HepG2 (cell line): Measurements from ENCODE around the gene CCDC201. TPM values are rescaled to one million over a fixed set of nuclear protein-coding genes. Genes with fewer than 3 reads are reported as not detected.

Experiments
- CBX1 ChIP-seq: IDR thresholded peaks from one replicate; pipeline ENCODE4 v1.6.1; 2016; ENCODE audit warnings: antibody characterized with exemption, low read depth
- FUBP1 ChIP-seq: sonication (generic); formaldehyde crosslinking; IDR thresholded peaks from 2 replicates; pipeline ENCODE4 v1.5.1; 2020; ENCODE audit warnings: missing genetic modification reagents, mild to moderate bottlenecking, borderline replicate concordance
- GATA4 ChIP-seq: sonication (generic); IDR thresholded peaks from 2 replicates; pipeline ENCODE4 v1.6.1; 2016; ENCODE audit warnings: antibody characterized with exemption, low read depth, borderline replicate concordance
- POLR2AphosphoS5 ChIP-seq: IDR thresholded peaks from 2 replicates; pipeline ENCODE4 v1.6.1; 2012; ENCODE audit warnings: low read depth, low read length
- RCOR2 ChIP-seq: IDR thresholded peaks from 2 replicates; pipeline ENCODE4 v1.6.1; 2016; ENCODE audit warnings: missing biosample characterization, missing genetic modification reagents
- SMYD3 ChIP-seq: sonication (generic); formaldehyde crosslinking; IDR thresholded peaks from 2 replicates; pipeline ENCODE4 v1.8.1; 2023; ENCODE audit warnings: mild to moderate bottlenecking, missing genetic modification reagents
- TOPORS ChIP-seq: sonication (generic); formaldehyde crosslinking; IDR thresholded peaks from 2 replicates; pipeline ENCODE4 v1.8.0; 2023; ENCODE audit warnings: mild to moderate bottlenecking, missing genetic modification reagents
- TRAFD1 ChIP-seq: sonication (generic); formaldehyde crosslinking; IDR thresholded peaks from 2 replicates; pipeline ENCODE4 v1.5.1; 2020; ENCODE audit warnings: missing genetic modification reagents, mild to moderate bottlenecking, borderline replicate concordance
- ZBTB26 ChIP-seq: IDR thresholded peaks from 2 replicates; pipeline ENCODE4 v1.6.1; 2016; ENCODE audit warnings: missing compliant biosample characterization, missing genetic modification reagents, borderline replicate concordance
- ZFY ChIP-seq: sonication (generic); formaldehyde crosslinking; IDR thresholded peaks from 2 replicates; pipeline ENCODE4 v1.4.0; 2020; ENCODE audit warnings: missing genetic modification reagents
- ZNF460 ChIP-seq: sonication (generic); formaldehyde crosslinking; IDR thresholded peaks from 2 replicates; pipeline ENCODE4 v1.5.1; 2020; ENCODE audit warnings: missing genetic modification reagents, mild to moderate bottlenecking, borderline replicate concordance
- ZNF556 ChIP-seq: sonication (generic); formaldehyde crosslinking; IDR thresholded peaks from 2 replicates; pipeline ENCODE4 v1.4.0; 2020; ENCODE audit warnings: mild to moderate bottlenecking, missing genetic modification reagents, borderline replicate concordance
- ZNF737 ChIP-seq: sonication (generic); formaldehyde crosslinking; IDR thresholded peaks from 2 replicates; pipeline ENCODE4 v1.5.0; 2020; ENCODE audit warnings: missing genetic modification reagents, mild to moderate bottlenecking, borderline replicate concordance
- ZNF788 ChIP-seq: sonication (generic); formaldehyde crosslinking; IDR thresholded peaks from 2 replicates; pipeline ENCODE4 v1.5.0; 2020; ENCODE audit warnings: mild to moderate bottlenecking, missing genetic modification reagents, borderline replicate concordance
- ZNF879 ChIP-seq: sonication (generic); formaldehyde crosslinking; IDR thresholded peaks from 2 replicates; pipeline ENCODE4 v1.8.1; 2023; ENCODE audit warnings: missing genetic modification reagents
- polyA plus RNA-seq, 8 experiments: library from polyadenylated mRNA; depleted of rRNA in 3 of 8; stranded (reverse) in 7 of 8; unstranded in 1 of 8; fragments of >200 nt; fragmentation: Illumina TruSeq in 4 of 8; extraction: Trizol in 4 of 8; gene quantifications; 2 replicates each; pipeline versions ENCODE4 v1.2.1 to v1.2.3, GENCODE V29; 2011 to 2016; ENCODE audit warnings: low read depth in 4 of 8, missing spikeins in 1 of 8, mixed read lengths in 1 of 8; ENCODE audit not compliant: insufficient read depth in 1 of 8
- total RNA-seq, 5 experiments: library from RNA; depleted of rRNA; stranded (reverse); fragments of >200 nt; fragmentation: Illumina TruSeq; extraction: Trizol; gene quantifications; 2 replicates each; pipeline ENCODE4 v1.2.3, GENCODE V29; 2016; ENCODE audit warnings: low read depth in 1 of 5
- TF ChIP-seq, protein P1 (sequence below): sonication (generic); formaldehyde crosslinking; IDR thresholded peaks from 2 replicates; pipeline ENCODE4 v1.5.0; 2020; ENCODE audit warnings: mild to moderate bottlenecking, missing genetic modification reagents
- TF ChIP-seq, protein P2 (sequence below), 2 experiments: sonication (generic) in 1 of 2; formaldehyde crosslinking in 1 of 2; IDR thresholded peaks; 2 replicates each; pipeline versions ENCODE4 v1.4.0 to v1.6.1; 2018 to 2020; ENCODE audit warnings: missing genetic modification reagents in 2 of 2, borderline replicate concordance in 1 of 2, low read depth in 1 of 2, mild to moderate bottlenecking in 1 of 2, missing biosample characterization in 1 of 2

Gene CCDC201
- total and polyA plus RNA-seq, 2 of the 13 experiments (the other 11 are each of a cell fraction or from before 2014, with no cell fraction given): 0.92 TPM; not detected in 1

DNA sequence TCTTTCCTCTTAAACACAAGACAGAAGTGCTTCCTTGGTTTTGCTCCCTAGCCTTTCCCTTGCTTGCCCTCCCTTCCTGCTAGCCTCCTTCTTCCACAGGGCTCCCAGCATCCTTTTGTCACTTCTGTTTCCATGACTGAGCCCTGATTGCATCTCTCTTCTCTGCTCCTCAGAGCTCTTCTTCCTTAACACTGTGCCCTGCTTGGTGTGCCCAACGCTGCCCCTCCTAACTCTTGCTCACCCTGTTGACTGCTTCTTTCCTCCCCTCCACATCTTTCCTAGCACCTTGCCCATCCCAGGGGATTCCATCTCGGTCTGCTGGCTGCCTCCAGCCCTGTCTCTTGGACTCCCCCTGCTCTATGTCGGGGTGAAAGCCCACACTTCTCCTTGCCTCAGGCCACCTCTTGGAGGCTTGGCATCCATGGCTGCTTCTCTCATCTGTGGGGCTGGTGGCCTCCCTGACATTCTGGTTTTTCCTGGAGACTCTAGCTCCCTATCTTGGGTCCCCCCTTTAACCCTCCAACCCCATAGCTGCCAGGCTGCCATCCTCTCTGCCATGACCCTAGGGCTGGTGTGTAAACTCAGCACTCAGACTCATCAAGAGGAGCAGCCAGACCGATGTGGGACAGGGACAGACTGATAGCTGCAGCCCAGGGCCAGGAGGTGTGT is 21.2 kb upstream of the CCDC201 start (continued):
- TF ChIP-seq, protein P1, sequence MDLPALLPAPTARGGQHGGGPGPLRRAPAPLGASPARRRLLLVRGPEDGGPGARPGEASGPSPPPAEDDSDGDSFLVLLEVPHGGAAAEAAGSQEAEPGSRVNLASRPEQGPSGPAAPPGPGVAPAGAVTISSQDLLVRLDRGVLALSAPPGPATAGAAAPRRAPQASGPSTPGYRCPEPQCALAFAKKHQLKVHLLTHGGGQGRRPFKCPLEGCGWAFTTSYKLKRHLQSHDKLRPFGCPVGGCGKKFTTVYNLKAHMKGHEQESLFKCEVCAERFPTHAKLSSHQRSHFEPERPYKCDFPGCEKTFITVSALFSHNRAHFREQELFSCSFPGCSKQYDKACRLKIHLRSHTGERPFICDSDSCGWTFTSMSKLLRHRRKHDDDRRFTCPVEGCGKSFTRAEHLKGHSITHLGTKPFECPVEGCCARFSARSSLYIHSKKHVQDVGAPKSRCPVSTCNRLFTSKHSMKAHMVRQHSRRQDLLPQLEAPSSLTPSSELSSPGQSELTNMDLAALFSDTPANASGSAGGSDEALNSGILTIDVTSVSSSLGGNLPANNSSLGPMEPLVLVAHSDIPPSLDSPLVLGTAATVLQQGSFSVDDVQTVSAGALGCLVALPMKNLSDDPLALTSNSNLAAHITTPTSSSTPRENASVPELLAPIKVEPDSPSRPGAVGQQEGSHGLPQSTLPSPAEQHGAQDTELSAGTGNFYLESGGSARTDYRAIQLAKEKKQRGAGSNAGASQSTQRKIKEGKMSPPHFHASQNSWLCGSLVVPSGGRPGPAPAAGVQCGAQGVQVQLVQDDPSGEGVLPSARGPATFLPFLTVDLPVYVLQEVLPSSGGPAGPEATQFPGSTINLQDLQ (CRISPR knock-in tag): 0 out of 2 replicates have a peak, but pooled peaks have one; percentile 74
- TF ChIP-seq TOPORS: 0 out of 2 replicates have a peak, but pooled peaks have one; percentile 21
- peak; percentile 13; the same call in 1 of the 2 replicates for TF ChIP-seq ZNF879
- TF ChIP-seq ZFY (CRISPR knock-in tag): peak; percentile 6; the same call in 1 of the 2 replicates
- TF ChIP-seq SMYD3 (CRISPR knock-in tag): peak; percentile 26; the same call in 1 of the 2 replicates
- peak; percentile 57 for TF ChIP-seq GATA4
- no peak; the same call in 1 of the 2 replicates for TF ChIP-seq ZNF460 (CRISPR knock-in tag)
- TF ChIP-seq TRAFD1 (CRISPR knock-in tag): 0 out of 2 replicates have a peak, but pooled peaks have one; percentile 46
- TF ChIP-seq CBX1: no peak
- TF ChIP-seq ZNF737 (CRISPR knock-in tag): peak; percentile 63; the same call in 1 of the 2 replicates
- TF ChIP-seq RCOR2 (CRISPR knock-in tag): 0 out of 2 replicates have a peak, but pooled peaks have one; percentile 23
- TF ChIP-seq ZNF556 (CRISPR knock-in tag): 0 out of 2 replicates have a peak, but pooled peaks have one; percentile 82
- TF ChIP-seq ZNF788 (CRISPR knock-in tag): peak; percentile 40; the same call in 1 of the 2 replicates
- 0 out of 2 replicates have a peak, but pooled peaks have one; percentile 44 for TF ChIP-seq FUBP1
- peak; percentile 34; the same call in 1 of the 2 replicates for TF ChIP-seq ZBTB26 (CRISPR knock-in tag)
- TF ChIP-seq, protein P2, sequence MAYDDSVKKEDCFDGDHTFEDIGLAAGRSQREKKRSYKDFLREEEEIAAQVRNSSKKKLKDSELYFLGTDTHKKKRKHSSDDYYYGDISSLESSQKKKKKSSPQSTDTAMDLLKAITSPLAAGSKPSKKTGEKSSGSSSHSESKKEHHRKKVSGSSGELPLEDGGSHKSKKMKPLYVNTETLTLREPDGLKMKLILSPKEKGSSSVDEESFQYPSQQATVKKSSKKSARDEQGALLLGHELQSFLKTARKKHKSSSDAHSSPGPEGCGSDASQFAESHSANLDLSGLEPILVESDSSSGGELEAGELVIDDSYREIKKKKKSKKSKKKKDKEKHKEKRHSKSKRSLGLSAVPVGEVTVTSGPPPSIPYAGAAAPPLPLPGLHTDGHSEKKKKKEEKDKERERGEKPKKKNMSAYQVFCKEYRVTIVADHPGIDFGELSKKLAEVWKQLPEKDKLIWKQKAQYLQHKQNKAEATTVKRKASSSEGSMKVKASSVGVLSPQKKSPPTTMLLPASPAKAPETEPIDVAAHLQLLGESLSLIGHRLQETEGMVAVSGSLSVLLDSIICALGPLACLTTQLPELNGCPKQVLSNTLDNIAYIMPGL (CRISPR knock-in tag; IDR thresholded peaks at IDR 0.05; ENCODE audit: borderline replicate concordance in 1 of 2, low read depth in 1 of 2): peak; percentile 5 to 51; a peak in 2 of 4 replicates
- peak; percentile 90 for TF ChIP-seq POLR2AphosphoS5
